Measurements from ENCODE around the gene ETFB.

ETFB gene

GRCh38 chr19:51295382-51296126 is 70.6 kb downstream of the ETFB start:
- peaks cover 0 to 30% of the 10 kb centered on the region in 2 donors for H3K27me3 ChIP-seq
- no peaks in the 10 kb centered on the region for H3K9me3 ChIP-seq
- no peak for DNase-seq
- intact Hi-C loops (cut with DNase I; ENCODE audit: low total_unique reads) = no loop called here
- no peak overlapping the region for H3K27ac ChIP-seq
- H3K36me3 ChIP-seq = no peaks in the 10 kb centered on the region
- H3K4me1 ChIP-seq = no peaks in the 10 kb centered on the region
- H3K4me3 ChIP-seq = no peak overlapping the region
- no peak for TF ChIP-seq CTCF (IDR thresholded peaks at IDR 0.05)

Measured in tibial artery (tissue), 4 donors.